Measurements from ENCODE around the gene CFAP97.
"Not testable (repeated sequence)": the region's sequence is repeated elsewhere in the genome, so short reads cannot be mapped to it uniquely, and the experiment has no call there.

CFAP97 gene

DNA sequence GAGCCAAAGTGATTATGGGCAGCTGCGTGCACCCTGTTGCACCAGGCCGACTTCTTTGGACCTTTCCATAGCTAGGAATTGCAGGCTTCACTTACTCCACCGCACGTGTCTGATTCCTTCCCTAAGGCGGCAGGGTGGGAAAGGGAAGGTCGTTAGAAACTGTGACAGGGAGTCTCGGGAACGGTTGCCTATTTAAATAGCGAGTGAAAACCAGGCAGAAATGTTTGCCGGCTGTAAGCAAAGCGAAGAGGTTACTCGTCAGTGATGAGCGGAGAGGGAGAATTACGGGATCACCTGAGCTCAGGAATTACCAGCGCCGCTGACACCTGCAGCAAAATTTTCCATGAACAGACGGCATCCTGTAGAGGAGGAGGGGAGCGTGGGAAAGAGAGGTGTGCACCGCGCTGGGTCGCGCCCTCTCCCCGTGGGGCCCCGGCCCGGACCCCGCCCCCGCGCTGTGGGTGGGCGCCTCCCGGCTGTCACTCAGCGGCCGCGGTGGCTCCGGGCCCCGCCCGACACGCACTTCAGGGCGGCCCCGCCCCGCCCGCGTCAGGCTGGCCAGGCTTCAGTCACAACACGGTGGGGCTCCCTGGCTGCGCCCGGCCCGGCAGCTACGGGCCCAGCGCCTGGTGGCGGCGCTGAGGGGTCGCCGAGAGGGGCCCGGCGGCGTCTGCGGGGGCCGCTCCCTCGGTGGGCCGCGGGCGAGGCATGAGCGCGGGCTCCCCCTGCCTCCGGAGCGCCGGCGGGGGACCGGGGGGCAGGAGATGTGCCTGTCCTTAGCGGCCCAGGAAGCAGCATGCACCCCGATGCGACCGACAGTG lies 5.4 kb upstream of the CFAP97 start, which contains the start of gene SNX25:
SNX25 (plus strand) TSS at position 568 of the 821 bp plus-strand sequence; CDS start at position 797, 229 bp downstream.
- Histone ChIP-seq H3F3A (ENCODE audit: insufficient read depth, low read length) (peaks cover 14% of the 10 kb centered on the region), H4K20me1 (ENCODE audit: insufficient read depth, low read length) (0 out of 2 replicates have a peak, but pooled peaks cover 8% of the 10 kb centered on the region), H2AFZ (ENCODE audit: low read length) (peak within 1 kb of the TSS; percentile 83), H3K4me1 (ENCODE audit: low read length) (peaks cover 25% of the 10 kb centered on the region), H3K36me3 (replicated peaks; ENCODE audit: insufficient read depth, low read length) (no peaks in the 10 kb centered on the region), H3K4me3 (ENCODE audit: low read length) (peak within 1 kb of the TSS; percentile 81), H3K27me3 (replicated peaks; ENCODE audit: insufficient read depth, low read length) (no peaks in the 10 kb centered on the region), H3K27ac (ENCODE audit: low read length) (peak within 1 kb of the TSS; percentile 47; the same call in 1 of the 2 replicates), H3K79me2 (ENCODE audit: low read length) (peaks cover 48% of the 10 kb centered on the region), H3K9me2 (replicated peaks; ENCODE audit: insufficient read depth, low read length) (no peaks in the 10 kb centered on the region), H3K9me3 (replicated peaks; ENCODE audit: insufficient read depth, low read length) (no peaks in the 10 kb centered on the region), H3K4me2 (ENCODE audit: low read depth, low read length) (peak within 1 kb of the TSS; percentile 98), H3K9ac (ENCODE audit: low read length) (peak within 1 kb of the TSS; percentile 59)
- peak; percentile 88 for DNase-seq
- TF ChIP-seq EZH2phosphoT487 (IDR thresholded peaks at IDR 0.05; ENCODE audit: low read length) (no peak), EZH2 (optimal IDR thresholded peaks at IDR 0.05; ENCODE audit: low read depth, low read length) (no peak)
- TF ChIP-seq, protein P1, sequence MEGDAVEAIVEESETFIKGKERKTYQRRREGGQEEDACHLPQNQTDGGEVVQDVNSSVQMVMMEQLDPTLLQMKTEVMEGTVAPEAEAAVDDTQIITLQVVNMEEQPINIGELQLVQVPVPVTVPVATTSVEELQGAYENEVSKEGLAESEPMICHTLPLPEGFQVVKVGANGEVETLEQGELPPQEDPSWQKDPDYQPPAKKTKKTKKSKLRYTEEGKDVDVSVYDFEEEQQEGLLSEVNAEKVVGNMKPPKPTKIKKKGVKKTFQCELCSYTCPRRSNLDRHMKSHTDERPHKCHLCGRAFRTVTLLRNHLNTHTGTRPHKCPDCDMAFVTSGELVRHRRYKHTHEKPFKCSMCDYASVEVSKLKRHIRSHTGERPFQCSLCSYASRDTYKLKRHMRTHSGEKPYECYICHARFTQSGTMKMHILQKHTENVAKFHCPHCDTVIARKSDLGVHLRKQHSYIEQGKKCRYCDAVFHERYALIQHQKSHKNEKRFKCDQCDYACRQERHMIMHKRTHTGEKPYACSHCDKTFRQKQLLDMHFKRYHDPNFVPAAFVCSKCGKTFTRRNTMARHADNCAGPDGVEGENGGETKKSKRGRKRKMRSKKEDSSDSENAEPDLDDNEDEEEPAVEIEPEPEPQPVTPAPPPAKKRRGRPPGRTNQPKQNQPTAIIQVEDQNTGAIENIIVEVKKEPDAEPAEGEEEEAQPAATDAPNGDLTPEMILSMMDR (IDR thresholded peaks at IDR 0.05; ENCODE audit: low read length) = no peak

DNA sequence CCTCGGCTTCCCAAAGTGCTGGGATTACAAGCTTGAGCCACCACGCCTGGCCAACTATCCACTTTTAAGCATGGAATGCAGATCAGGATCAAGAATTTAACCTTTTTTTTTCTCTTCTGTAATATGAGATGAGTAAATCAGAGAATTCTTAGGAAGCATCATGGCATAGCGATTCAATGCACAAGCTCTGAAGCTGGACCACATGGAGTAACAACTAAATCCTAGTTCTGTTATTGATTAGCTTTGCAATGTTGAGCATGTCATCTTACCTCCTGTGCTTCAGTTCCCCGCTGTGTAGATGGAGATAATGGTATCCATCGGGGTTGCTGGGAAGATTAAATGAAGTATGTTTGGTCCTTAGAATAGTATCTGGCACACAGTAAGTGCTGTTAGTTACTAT lies 3.7 kb upstream of the CFAP97 start:
- H3K9me2 ChIP-seq (replicated peaks; ENCODE audit: insufficient read depth, low read length) = no peaks in the 10 kb centered on the region
- H4K20me1 ChIP-seq (ENCODE audit: insufficient read depth, low read length) = 0 out of 2 replicates have a peak, but pooled peaks cover 8% of the 10 kb centered on the region
- TF ChIP-seq EZH2phosphoT487 (IDR thresholded peaks at IDR 0.05; ENCODE audit: low read length) = no peak
- TF ChIP-seq, protein P1 (IDR thresholded peaks at IDR 0.05; ENCODE audit: low read length) = no peak
- no peak for TF ChIP-seq EZH2 (optimal IDR thresholded peaks at IDR 0.05; ENCODE audit: low read depth, low read length)
- H3K4me3 ChIP-seq (ENCODE audit: low read length) = no peak overlapping the region
- no peaks in the 10 kb centered on the region for H3K36me3 ChIP-seq (replicated peaks; ENCODE audit: insufficient read depth, low read length)
- H3K27ac ChIP-seq (ENCODE audit: low read length) = no peak overlapping the region
- H3K27me3 ChIP-seq (replicated peaks; ENCODE audit: insufficient read depth, low read length) = no peaks in the 10 kb centered on the region
- DNase-seq = no peak
- peaks cover 40% of the 10 kb centered on the region for H3K79me2 ChIP-seq (ENCODE audit: low read length)
- H3F3A ChIP-seq (ENCODE audit: insufficient read depth, low read length) = peaks cover 22% of the 10 kb centered on the region
- no peak overlapping the region for H3K4me2 ChIP-seq (ENCODE audit: low read depth, low read length)
- peaks cover 22% of the 10 kb centered on the region for H3K4me1 ChIP-seq (ENCODE audit: low read length)
- H3K9me3 ChIP-seq (replicated peaks; ENCODE audit: insufficient read depth, low read length) = no peaks in the 10 kb centered on the region
- H2AFZ ChIP-seq (ENCODE audit: low read length) = no peak overlapping the region
- no peak overlapping the region for H3K9ac ChIP-seq (ENCODE audit: low read length)

- H3K27me3 ChIP-seq (replicated peaks; ENCODE audit: insufficient read depth, low read length) = no peaks in the 10 kb centered on the region
- H4K20me1 ChIP-seq (ENCODE audit: insufficient read depth, low read length) = 0 out of 2 replicates have a peak, but pooled peaks cover 5% of the 10 kb centered on the region
- H3K4me3 ChIP-seq (ENCODE audit: low read length) = peak overlapping the region; percentile 16; the same call in 1 of the 2 replicates
- no peak overlapping the region for H2AFZ ChIP-seq (ENCODE audit: low read length)
- TF ChIP-seq EZH2 (optimal IDR thresholded peaks at IDR 0.05; ENCODE audit: low read depth, low read length) (no peak), EZH2phosphoT487 (IDR thresholded peaks at IDR 0.05; ENCODE audit: low read length) (no peak)
- TF ChIP-seq, protein P1 (IDR thresholded peaks at IDR 0.05; ENCODE audit: low read length) = no peak
- peaks cover 34% of the 10 kb centered on the region for H3K79me2 ChIP-seq (ENCODE audit: low read length)
- DNase-seq = peak; percentile 31
- H3K9ac ChIP-seq (ENCODE audit: low read length) = peak overlapping the region; percentile 66; the same call in 1 of the 2 replicates
- H3K9me3 ChIP-seq (replicated peaks; ENCODE audit: insufficient read depth, low read length) = no peaks in the 10 kb centered on the region
- no peaks in the 10 kb centered on the region for H3K9me2 ChIP-seq (replicated peaks; ENCODE audit: insufficient read depth, low read length)
- H3K4me1 ChIP-seq (ENCODE audit: low read length) = peaks cover 12% of the 10 kb centered on the region
- H3K27ac ChIP-seq (ENCODE audit: low read length) = peak overlapping the region; percentile 60; the same call in 1 of the 2 replicates
- H3K4me2 ChIP-seq (ENCODE audit: low read depth, low read length) = peak overlapping the region; percentile 91; the same call in 1 of the 2 replicates
- H3K36me3 ChIP-seq (replicated peaks; ENCODE audit: insufficient read depth, low read length) = no peaks in the 10 kb centered on the region
- H3F3A ChIP-seq (ENCODE audit: insufficient read depth, low read length) = peaks cover 22% of the 10 kb centered on the region
These were observed 2.0 kb upstream of the CFAP97 start for GRCh38 chr4:185205697-185206342.

DNA sequence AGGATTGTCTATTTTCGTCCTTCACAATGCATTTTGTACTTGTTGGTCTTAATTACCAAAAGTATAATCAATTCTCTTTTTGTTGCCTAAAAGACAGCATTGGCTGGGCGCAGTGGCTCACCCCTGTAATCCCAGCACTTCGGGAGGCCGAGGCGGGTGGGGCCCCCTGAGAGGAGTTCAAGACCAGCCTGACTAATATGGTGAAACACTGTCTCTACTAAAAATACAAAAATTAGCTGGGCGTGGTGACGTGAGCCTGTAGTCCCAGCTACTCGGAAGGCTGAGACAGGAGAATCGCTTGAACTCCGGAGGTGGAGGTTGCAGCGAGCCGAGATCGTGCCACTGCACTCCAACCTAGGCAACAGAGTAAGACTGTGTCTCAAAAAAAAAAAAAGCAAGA lies 1.3 kb upstream of the CFAP97 start:
- not testable (repeated sequence) for DNase-seq; H3K36me3 ChIP-seq (replicated peaks; ENCODE audit: insufficient read depth, low read length); H3K9me2 ChIP-seq (replicated peaks; ENCODE audit: insufficient read depth, low read length); H3K27me3 ChIP-seq (replicated peaks; ENCODE audit: insufficient read depth, low read length); H4K20me1 ChIP-seq (ENCODE audit: insufficient read depth, low read length); H3K9me3 ChIP-seq (replicated peaks; ENCODE audit: insufficient read depth, low read length)
- Histone ChIP-seq H3K4me2 (ENCODE audit: low read depth, low read length) (peak overlapping the region; percentile 91), H3K4me3 (ENCODE audit: low read length) (peak overlapping the region; percentile 71), H3K4me1 (ENCODE audit: low read length) (peaks cover 12% of the 10 kb centered on the region), H2AFZ (ENCODE audit: low read length) (peak overlapping the region; percentile 36; the same call in 1 of the 2 replicates), H3K27ac (ENCODE audit: low read length) (peak overlapping the region; percentile 60; the same call in 1 of the 2 replicates), H3F3A (ENCODE audit: insufficient read depth, low read length) (peaks cover 22% of the 10 kb centered on the region), H3K79me2 (ENCODE audit: low read length) (peaks cover 29% of the 10 kb centered on the region), H3K9ac (ENCODE audit: low read length) (peak overlapping the region; percentile 66)
